Keratinocyte (primary cell): ENCODE measurements around the gene FGF22.

ENCODE experiments used
- CTCF ChIP-seq, 3 experiments: IDR thresholded peaks in 1 of 3; conservative IDR thresholded peaks in 1 of 3; optimal IDR thresholded peaks in 1 of 3; 2 replicates in 2 of 3; 3 replicates in 1 of 3; pipeline versions ENCODE3 to v1.5.1; 2011; ENCODE audit warnings: low read length in 3 of 3, mild to moderate bottlenecking in 3 of 3, moderate library complexity in 2 of 3, control low read depth in 1 of 3, inconsistent platforms in 1 of 3; ENCODE audit not compliant: insufficient read depth in 2 of 3; ENCODE audit errors: extremely low read depth in 1 of 3
- EZH2 ChIP-seq: IDR thresholded peaks from one replicate; pipeline ENCODE4 v1.6.1; 2012; ENCODE audit warnings: inconsistent platforms, mild to moderate bottlenecking, low read length, moderate library complexity

- TF ChIP-seq EZH2 (no peak), CTCF (optimal IDR thresholded peaks at IDR 0.05 in 1 of 3, IDR thresholded peaks at IDR 0.05 in 1 of 3, conservative IDR thresholded peaks at IDR 0.05 in 1 of 3; ENCODE audit: extremely low read depth in 1 of 3, insufficient read depth in 2 of 3, low read length in 3 of 3) (no peak)
These were observed 26.7 kb upstream of the FGF22 start for GRCh38 chr19:612941-613340.
